WTC11 (cell line): ENCODE measurements around the gene TLE7. TPM values are rescaled to one million over a fixed set of nuclear protein-coding genes. Genes with fewer than 3 reads are reported as not detected.

Experiments
- ATAC-seq: fragments of 200-7000 bp; cut with Tn5 transposase; 2 replicates; pipeline ENCODE4 v1.10.0; 2021; ENCODE audit warnings: mild to moderate bottlenecking, moderate library complexity
- CTCF ChIA-PET: fragments of 300-600 bp; sonication (Branson Sonifier 250); formaldehyde crosslinking; loops from one replicate; lab custom pipeline; 2021; ENCODE audit warnings: antibody characterized with exemption; lab: Charles Lee
- POLR2A ChIA-PET: fragments of 350-600 bp; sonication (Branson Sonifier 250); formaldehyde crosslinking; loops from one replicate; lab custom pipeline; 2021; ENCODE audit warnings: antibody characterized with exemption; lab: Charles Lee
- DNase-seq: peaks from one replicate; pipeline ENCODE4 v3.0.0; 2021; ENCODE audit warnings: low spot score
- H3K27ac Mint-ChIP-seq: 2 replicates; pipeline ENCODE4 v1.8.0; 2021; ENCODE audit warnings: mixed read lengths
- H3K27me3 Mint-ChIP-seq: 2 replicates; pipeline ENCODE4 v1.8.0; 2021; ENCODE audit warnings: low read depth, mild to moderate bottlenecking, moderate library complexity, mixed read lengths
- H3K36me3 Mint-ChIP-seq: 2 replicates; pipeline ENCODE4 v1.8.0; 2021; ENCODE audit warnings: mixed read lengths
- H3K4me1 Mint-ChIP-seq: 2 replicates; pipeline ENCODE4 v1.8.0; 2022; ENCODE audit warnings: mixed read lengths
- H3K4me3 Mint-ChIP-seq: 2 replicates; pipeline ENCODE4 v1.8.0; 2021; ENCODE audit warnings: mild to moderate bottlenecking, moderate library complexity, mixed read lengths
- H3K9me3 Mint-ChIP-seq: 2 replicates; pipeline ENCODE4 v1.8.0; 2021; ENCODE audit warnings: mixed read lengths
- AR ChIP-seq: fragments of 250-450 bp; sonication (Bioruptor Pico); IDR thresholded peaks from 2 replicates; pipeline ENCODE4 v1.9.0; 2021; ENCODE audit warnings: mild to moderate bottlenecking
- GRHL2 ChIP-seq: fragments of 250-450 bp; sonication (Bioruptor Pico); IDR thresholded peaks from 2 replicates; pipeline ENCODE4 v1.8.0; 2022; ENCODE audit warnings: mild to moderate bottlenecking, moderate library complexity; ENCODE audit not compliant: insufficient replicate concordance, severe bottlenecking
- IRF2 ChIP-seq: sonication (generic); formaldehyde crosslinking; IDR thresholded peaks from 2 replicates; pipeline ENCODE4 v1.8.0; 2022; ENCODE audit warnings: low read depth, missing genetic modification reagents, borderline replicate concordance
- MXD4 ChIP-seq: fragments of 250-450 bp; sonication (Bioruptor Pico); IDR thresholded peaks from 2 replicates; pipeline ENCODE4 v1.8.0; 2021; ENCODE audit warnings: mild to moderate bottlenecking, moderate library complexity, borderline replicate concordance
- NR2C2 ChIP-seq: sonication (generic); formaldehyde crosslinking; IDR thresholded peaks from 2 replicates; pipeline ENCODE4 v1.8.0; 2022; ENCODE audit warnings: mild to moderate bottlenecking, missing genetic modification reagents
- OVOL2 ChIP-seq: fragments of 250-450 bp; sonication (Bioruptor Pico); IDR thresholded peaks from 2 replicates; pipeline ENCODE4 v1.9.0; 2021; ENCODE audit warnings: mild to moderate bottlenecking, borderline replicate concordance
- PRDM15 ChIP-seq: sonication (generic); formaldehyde crosslinking; IDR thresholded peaks from 2 replicates; pipeline ENCODE4 v1.8.0; 2022; ENCODE audit warnings: missing genetic modification reagents
- SMAD3 ChIP-seq: sonication (generic); formaldehyde crosslinking; IDR thresholded peaks from 2 replicates; pipeline ENCODE4 v1.8.0; 2022; ENCODE audit warnings: missing genetic modification reagents, mild to moderate bottlenecking, borderline replicate concordance
- TP53 ChIP-seq: sonication (generic); formaldehyde crosslinking; IDR thresholded peaks from 2 replicates; pipeline ENCODE4 v1.8.1; 2023; ENCODE audit warnings: mild to moderate bottlenecking, missing genetic modification reagents
- ZNF232 ChIP-seq: sonication (generic); formaldehyde crosslinking; IDR thresholded peaks from 2 replicates; pipeline ENCODE4 v1.8.0; 2022; ENCODE audit warnings: mild to moderate bottlenecking, missing genetic modification reagents
- ZNF396 ChIP-seq: fragments of 250-450 bp; sonication (Bioruptor Pico); IDR thresholded peaks from 2 replicates; pipeline ENCODE4 v1.8.0; 2021; ENCODE audit warnings: mild to moderate bottlenecking, moderate library complexity, borderline replicate concordance
- ZNF671 ChIP-seq: fragments of 250-450 bp; sonication (Bioruptor Pico); IDR thresholded peaks from 2 replicates; pipeline ENCODE4 v1.8.0; 2021; ENCODE audit warnings: mild to moderate bottlenecking
- total RNA-seq: library from RNA; stranded (reverse); gene quantifications from 3 replicates; pipeline ENCODE4 v1.2.3, GENCODE V29; 2021
- TF ChIP-seq, protein P1 (sequence below): sonication (generic); formaldehyde crosslinking; IDR thresholded peaks from 2 replicates; pipeline ENCODE4 v1.8.0; 2022; ENCODE audit warnings: mild to moderate bottlenecking, missing genetic modification reagents
- TF ChIP-seq, protein P2 (sequence below): sonication (generic); formaldehyde crosslinking; IDR thresholded peaks from 2 replicates; pipeline ENCODE4 v1.8.1; 2023; ENCODE audit warnings: mild to moderate bottlenecking, missing genetic modification reagents, borderline replicate concordance
- TF ChIP-seq, protein P3 (sequence below): fragments of 250-450 bp; sonication (Bioruptor Pico); IDR thresholded peaks from 2 replicates; pipeline ENCODE4 v1.8.0; 2021; ENCODE audit warnings: mild to moderate bottlenecking

TLE7 gene
- total RNA-seq, 1 experiment from 2014 or later = 0.55 TPM

- TF ChIP-seq, protein P1, sequence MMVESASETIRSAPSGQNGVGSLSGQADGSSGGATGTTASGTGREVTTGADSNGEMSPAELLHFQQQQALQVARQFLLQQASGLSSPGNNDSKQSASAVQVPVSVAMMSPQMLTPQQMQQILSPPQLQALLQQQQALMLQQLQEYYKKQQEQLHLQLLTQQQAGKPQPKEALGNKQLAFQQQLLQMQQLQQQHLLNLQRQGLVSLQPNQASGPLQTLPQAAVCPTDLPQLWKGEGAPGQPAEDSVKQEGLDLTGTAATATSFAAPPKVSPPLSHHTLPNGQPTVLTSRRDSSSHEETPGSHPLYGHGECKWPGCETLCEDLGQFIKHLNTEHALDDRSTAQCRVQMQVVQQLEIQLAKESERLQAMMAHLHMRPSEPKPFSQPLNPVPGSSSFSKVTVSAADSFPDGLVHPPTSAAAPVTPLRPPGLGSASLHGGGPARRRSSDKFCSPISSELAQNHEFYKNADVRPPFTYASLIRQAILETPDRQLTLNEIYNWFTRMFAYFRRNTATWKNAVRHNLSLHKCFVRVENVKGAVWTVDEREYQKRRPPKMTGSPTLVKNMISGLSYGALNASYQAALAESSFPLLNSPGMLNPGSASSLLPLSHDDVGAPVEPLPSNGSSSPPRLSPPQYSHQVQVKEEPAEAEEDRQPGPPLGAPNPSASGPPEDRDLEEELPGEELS (CRISPR knock-in tag) = no peak
- TF ChIP-seq AR (CRISPR knock-in tag) = no peak
- TF ChIP-seq, protein P2, sequence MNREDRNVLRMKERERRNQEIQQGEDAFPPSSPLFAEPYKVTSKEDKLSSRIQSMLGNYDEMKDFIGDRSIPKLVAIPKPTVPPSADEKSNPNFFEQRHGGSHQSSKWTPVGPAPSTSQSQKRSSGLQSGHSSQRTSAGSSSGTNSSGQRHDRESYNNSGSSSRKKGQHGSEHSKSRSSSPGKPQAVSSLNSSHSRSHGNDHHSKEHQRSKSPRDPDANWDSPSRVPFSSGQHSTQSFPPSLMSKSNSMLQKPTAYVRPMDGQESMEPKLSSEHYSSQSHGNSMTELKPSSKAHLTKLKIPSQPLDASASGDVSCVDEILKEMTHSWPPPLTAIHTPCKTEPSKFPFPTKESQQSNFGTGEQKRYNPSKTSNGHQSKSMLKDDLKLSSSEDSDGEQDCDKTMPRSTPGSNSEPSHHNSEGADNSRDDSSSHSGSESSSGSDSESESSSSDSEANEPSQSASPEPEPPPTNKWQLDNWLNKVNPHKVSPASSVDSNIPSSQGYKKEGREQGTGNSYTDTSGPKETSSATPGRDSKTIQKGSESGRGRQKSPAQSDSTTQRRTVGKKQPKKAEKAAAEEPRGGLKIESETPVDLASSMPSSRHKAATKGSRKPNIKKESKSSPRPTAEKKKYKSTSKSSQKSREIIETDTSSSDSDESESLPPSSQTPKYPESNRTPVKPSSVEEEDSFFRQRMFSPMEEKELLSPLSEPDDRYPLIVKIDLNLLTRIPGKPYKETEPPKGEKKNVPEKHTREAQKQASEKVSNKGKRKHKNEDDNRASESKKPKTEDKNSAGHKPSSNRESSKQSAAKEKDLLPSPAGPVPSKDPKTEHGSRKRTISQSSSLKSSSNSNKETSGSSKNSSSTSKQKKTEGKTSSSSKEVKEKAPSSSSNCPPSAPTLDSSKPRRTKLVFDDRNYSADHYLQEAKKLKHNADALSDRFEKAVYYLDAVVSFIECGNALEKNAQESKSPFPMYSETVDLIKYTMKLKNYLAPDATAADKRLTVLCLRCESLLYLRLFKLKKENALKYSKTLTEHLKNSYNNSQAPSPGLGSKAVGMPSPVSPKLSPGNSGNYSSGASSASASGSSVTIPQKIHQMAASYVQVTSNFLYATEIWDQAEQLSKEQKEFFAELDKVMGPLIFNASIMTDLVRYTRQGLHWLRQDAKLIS = no peak
Observed at GRCh38 chr16:71460236-71460635, 18.4 kb upstream of the TLE7 start (continued).

GRCh38 chr16:71459510-71459909 is 17.7 kb upstream of the TLE7 start:
- ChIA-PET CTCF (interaction anchor here (1.9 to 2.1 kb wide), 2 partner anchors 20 to 47 kb away, joined by 5 to 8 read pairs; no protein-coding TSS in a partner anchor), POLR2A (interaction anchor here (0.6 kb wide), 1 partner anchor 91 kb away, joined by 7 read pairs; no protein-coding TSS in a partner anchor)
- ATAC-seq (no peak), DNase-seq (no peak)
- H3K36me3 Mint-ChIP-seq = peaks cover 9% of the 10 kb centered on the region
- H3K9me3 Mint-ChIP-seq = no peaks in the 10 kb centered on the region
- H3K27me3 Mint-ChIP-seq = no peaks in the 10 kb centered on the region; the same call in 1 of the 2 replicates
- no peak overlapping the region for H3K4me3 Mint-ChIP-seq
- H3K27ac Mint-ChIP-seq = no peak overlapping the region
- peaks cover 17% of the 10 kb centered on the region for H3K4me1 Mint-ChIP-seq
- no peak for TF ChIP-seq OVOL2 (CRISPR knock-in tag)
- no peak for TF ChIP-seq ZNF671 (CRISPR knock-in tag)
- no peak for TF ChIP-seq IRF2
- no peak for TF ChIP-seq ZNF396
- no peak for TF ChIP-seq GRHL2 (CRISPR knock-in tag)
- TF ChIP-seq, protein P3, sequence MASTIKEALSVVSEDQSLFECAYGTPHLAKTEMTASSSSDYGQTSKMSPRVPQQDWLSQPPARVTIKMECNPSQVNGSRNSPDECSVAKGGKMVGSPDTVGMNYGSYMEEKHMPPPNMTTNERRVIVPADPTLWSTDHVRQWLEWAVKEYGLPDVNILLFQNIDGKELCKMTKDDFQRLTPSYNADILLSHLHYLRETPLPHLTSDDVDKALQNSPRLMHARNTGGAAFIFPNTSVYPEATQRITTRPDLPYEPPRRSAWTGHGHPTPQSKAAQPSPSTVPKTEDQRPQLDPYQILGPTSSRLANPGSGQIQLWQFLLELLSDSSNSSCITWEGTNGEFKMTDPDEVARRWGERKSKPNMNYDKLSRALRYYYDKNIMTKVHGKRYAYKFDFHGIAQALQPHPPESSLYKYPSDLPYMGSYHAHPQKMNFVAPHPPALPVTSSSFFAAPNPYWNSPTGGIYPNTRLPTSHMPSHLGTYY (CRISPR knock-in tag) = no peak
- no peak for TF ChIP-seq TP53 (CRISPR knock-in tag)
- TF ChIP-seq ZNF232 (CRISPR knock-in tag) = no peak
- TF ChIP-seq NR2C2 (CRISPR knock-in tag) = no peak
- TF ChIP-seq PRDM15 (CRISPR knock-in tag) = no peak
- no peak for TF ChIP-seq SMAD3
- no peak for TF ChIP-seq MXD4
